BLaER1 (cell line): ENCODE results near the gene PHLDB2.
A peak's percentile ranks its signal among the peaks of the same experiment; 100 is the strongest.

Experiments used
- H3K27ac ChIP-seq: shearing (Covaris generic); formaldehyde crosslinking; 2 replicates; pipeline ENCODE4 v1.8.1; 2022
- H3K27me3 ChIP-seq: shearing (Covaris generic); formaldehyde crosslinking; 2 replicates; pipeline ENCODE4 v1.8.1; 2022
- H3K36me3 ChIP-seq: shearing (Covaris generic); formaldehyde crosslinking; 2 replicates; pipeline ENCODE4 v1.8.1; 2022
- H3K4me1 ChIP-seq: shearing (Covaris generic); formaldehyde crosslinking; 2 replicates; pipeline ENCODE4 v1.8.1; 2022
- H3K4me2 ChIP-seq: shearing (Covaris generic); formaldehyde crosslinking; 2 replicates; pipeline ENCODE4 v1.8.1; 2022
- H3K4me3 ChIP-seq: shearing (Covaris generic); formaldehyde crosslinking; 2 replicates; pipeline ENCODE4 v1.8.1; 2022
- H3K9ac ChIP-seq: shearing (Covaris generic); formaldehyde crosslinking; 2 replicates; pipeline ENCODE4 v1.8.1; 2022
- H3K9me3 ChIP-seq: shearing (Covaris generic); formaldehyde crosslinking; 2 replicates; pipeline ENCODE4 v1.8.1; 2022
- H4K20me1 ChIP-seq: shearing (Covaris generic); formaldehyde crosslinking; 2 replicates; pipeline ENCODE4 v1.8.1; 2022
- Cebpa-rat ChIP-seq: shearing (Covaris generic); IDR thresholded peaks from 2 replicates; pipeline ENCODE4 v1.8.1; 2022

Gene PHLDB2

DNA sequence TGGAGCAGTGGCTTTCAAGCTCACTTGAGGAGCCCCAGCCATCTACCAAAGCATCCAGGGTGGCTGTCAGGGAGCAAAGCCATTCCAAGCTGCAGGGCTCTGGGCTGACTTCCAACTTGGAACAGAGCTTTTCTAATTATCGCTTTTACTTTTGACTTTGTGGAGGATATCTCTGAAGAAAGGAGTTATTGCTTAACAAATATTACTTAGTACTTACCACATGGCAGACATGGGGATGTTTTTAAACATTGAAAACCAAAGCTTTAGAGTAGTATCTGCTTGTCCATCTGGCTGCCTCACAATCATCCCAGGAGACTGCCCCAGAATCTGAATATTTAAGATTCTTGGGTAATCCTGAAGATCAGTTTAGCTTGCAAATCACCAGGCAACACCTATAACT, 148.6 kb downstream of the PHLDB2 start:
- Histone ChIP-seq H3K27me3 (no peaks in the 10 kb centered on the region), H3K27ac (no peak overlapping the region), H3K4me1 (peaks cover 25% of the 10 kb centered on the region), H3K4me3 (no peak overlapping the region), H4K20me1 (no peaks in the 10 kb centered on the region), H3K9ac (no peak overlapping the region), H3K4me2 (no peak overlapping the region), H3K36me3 (no peaks in the 10 kb centered on the region), H3K9me3 (no peaks in the 10 kb centered on the region)
- TF ChIP-seq Cebpa-rat, result no peak

DNA sequence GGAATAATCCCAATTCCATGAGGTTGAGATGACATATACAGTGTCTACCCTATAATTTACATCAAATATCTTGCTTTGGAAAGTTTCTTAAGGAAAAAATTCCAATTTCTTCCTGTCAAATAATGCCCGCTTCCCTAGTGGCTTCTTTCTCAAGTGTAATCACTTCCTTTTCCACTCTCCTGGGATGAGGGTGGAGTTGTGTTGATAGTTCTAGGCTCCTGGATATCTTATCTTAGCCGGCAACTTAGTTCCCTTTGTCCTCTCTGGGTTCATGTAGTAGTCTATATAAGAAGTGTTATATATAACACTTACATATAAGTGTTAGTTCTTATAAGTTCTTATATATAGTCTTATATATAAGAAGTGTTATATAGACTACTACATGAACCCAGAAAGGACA, 150.6 kb downstream of the PHLDB2 start:
- Histone ChIP-seq H4K20me1 (no peaks in the 10 kb centered on the region), H3K9me3 (no peaks in the 10 kb centered on the region), H3K27ac (no peak overlapping the region), H3K4me2 (no peak overlapping the region), H3K4me3 (no peak overlapping the region), H3K36me3 (no peaks in the 10 kb centered on the region), H3K9ac (no peak overlapping the region), H3K27me3 (no peaks in the 10 kb centered on the region), H3K4me1 (peaks cover 34% of the 10 kb centered on the region)
- no peak for TF ChIP-seq Cebpa-rat

DNA sequence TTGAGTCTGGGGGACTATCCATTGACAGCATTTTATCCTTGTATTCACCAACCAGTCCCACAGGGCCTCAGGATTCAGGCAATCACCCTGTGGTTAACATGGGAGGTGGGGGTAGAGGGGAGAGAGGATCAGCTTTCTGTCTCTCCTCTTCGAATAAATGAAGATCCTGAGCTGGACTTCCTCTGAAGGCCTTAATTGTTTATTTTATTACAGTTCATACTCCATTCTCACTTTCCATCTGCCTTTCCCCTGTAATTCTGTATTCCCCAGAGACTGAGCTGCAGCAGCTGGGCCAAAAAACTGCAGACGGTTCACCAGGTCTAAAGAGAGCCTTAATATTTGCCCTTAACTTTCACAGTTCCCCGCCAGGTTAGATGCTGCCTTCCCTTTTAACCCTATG, 151.6 kb downstream of the PHLDB2 start:
- Histone ChIP-seq H3K9me3 (no peaks in the 10 kb centered on the region), H3K27me3 (no peaks in the 10 kb centered on the region), H3K27ac (no peak overlapping the region), H3K36me3 (no peaks in the 10 kb centered on the region), H3K4me3 (no peak overlapping the region), H3K4me1 (peaks cover 34% of the 10 kb centered on the region), H3K9ac (no peak overlapping the region), H3K4me2 (peak overlapping the region; percentile 57), H4K20me1 (no peaks in the 10 kb centered on the region)
- no peak for TF ChIP-seq Cebpa-rat

DNA sequence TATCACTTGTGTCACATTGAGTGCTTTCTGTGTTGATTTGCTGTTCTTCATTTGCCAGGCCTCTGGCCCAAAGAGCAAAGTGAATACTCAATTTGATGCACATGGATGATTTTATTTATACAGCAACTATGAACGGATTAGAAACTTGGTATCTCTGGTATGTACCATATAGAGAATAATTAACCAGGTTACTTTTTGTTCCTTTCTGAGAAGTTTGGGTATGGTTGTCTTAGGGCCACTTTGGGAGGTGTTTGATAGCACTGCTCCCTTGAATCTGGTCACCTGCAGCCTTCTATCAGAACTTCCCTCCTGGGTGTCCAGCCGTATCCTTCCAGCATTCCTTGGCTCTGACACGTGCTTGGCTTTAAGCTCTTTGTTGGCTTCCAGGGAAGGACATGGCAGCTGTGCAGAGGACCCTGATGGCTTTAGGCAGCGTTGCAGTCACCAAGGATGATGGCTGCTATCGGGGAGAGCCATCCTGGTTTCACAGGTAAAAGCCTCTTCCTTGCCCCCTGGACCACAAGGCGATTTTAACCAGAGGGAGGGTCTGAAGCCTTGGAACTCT, 152.4 kb downstream of the PHLDB2 start:
- Histone ChIP-seq H3K36me3 (no peaks in the 10 kb centered on the region), H3K27ac (no peak overlapping the region), H3K9me3 (no peaks in the 10 kb centered on the region)

DNA sequence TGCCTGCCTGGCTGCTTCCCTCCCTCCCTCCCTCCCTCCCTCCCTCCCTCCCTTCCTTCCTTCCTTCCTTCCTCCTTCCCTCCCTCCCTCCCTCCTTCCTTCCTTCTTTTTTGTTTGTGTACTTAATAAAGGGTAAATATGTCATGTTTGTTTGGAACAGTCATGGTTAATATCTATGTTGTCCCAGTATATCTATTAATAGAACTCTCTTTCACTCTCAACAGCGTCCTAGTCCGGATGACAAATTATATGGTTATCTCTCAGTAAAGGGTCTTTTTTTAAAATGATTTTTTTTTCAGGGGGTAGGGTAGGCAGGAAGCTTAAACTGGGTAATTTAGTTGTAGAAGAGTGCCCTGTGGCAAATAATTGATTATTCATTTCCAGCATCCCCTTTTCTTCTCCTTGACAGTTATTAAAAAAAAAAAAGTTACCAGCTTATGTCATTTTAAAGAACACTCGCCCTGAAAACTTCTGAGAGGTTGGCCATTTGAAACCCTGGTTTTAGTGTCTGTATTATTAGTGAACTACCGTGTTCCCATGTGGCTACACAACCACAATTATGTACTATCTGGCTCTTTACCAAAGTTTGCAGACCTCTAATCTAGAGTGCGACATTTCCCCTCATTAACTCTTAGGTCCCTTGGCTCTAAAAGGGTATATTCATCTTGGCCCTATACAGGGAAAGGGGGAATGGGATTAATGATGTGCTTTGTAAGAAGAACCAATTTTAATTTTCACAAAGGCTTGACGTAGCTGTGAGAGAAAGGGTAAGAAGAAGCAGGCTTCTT, 153.3 kb downstream of the PHLDB2 start:
- H3K4me1 ChIP-seq, result peaks cover 34% of the 10 kb centered on the region
- no peaks in the 10 kb centered on the region for H3K36me3 ChIP-seq
- peak overlapping the region; percentile 49; the same call in 1 of the 2 replicates for H3K4me2 ChIP-seq
- no peak for TF ChIP-seq Cebpa-rat
- H3K9me3 ChIP-seq, result no peaks in the 10 kb centered on the region
- H3K27ac ChIP-seq, result no peak overlapping the region
- H4K20me1 ChIP-seq, result no peaks in the 10 kb centered on the region
- no peak overlapping the region for H3K9ac ChIP-seq
- no peak overlapping the region for H3K4me3 ChIP-seq
- H3K27me3 ChIP-seq, result no peaks in the 10 kb centered on the region

More for the DNA sequence above, 152.4 kb downstream of the PHLDB2 start:
- Histone ChIP-seq H4K20me1 (no peaks in the 10 kb centered on the region), H3K4me2 (peak overlapping the region; percentile 57), H3K27me3 (no peaks in the 10 kb centered on the region), H3K4me1 (peaks cover 34% of the 10 kb centered on the region), H3K9ac (no peak overlapping the region), H3K4me3 (no peak overlapping the region)
- TF ChIP-seq Cebpa-rat, result no peak

DNA sequence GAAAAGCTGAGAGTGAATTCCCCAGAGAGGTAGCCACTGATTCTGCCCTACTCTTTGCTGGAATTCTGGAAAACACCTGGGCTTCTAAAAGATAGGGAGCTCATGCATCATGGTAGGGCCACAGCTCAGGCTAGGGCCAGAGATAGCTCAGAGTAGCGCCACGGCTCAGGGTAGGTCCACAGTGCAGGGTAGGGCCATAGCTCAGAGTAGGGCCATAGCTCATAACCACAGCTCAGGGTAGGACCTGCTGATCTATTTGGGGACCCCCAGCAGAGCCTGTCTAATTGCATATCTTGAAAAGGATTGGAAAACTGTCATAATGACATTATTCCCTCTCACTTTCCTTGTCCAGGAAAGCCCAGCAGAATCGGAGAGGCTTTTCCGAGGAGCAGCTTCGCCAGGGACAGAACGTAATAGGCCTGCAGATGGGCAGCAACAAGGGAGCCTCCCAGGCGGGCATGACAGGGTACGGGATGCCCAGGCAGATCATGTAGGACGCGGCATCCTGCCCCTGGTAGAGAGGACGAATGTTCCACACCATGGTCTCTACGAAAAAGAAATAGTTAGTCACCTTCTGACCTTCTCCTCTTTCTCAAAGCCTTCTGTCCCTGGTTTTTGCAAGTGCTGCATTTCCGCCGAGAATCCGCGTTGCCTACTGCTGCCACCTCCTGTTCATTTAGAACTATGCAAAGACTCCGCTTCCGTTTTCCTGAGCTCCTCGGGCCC, 154.2 kb downstream of the PHLDB2 start:
- Histone ChIP-seq H3K4me3 (no peak overlapping the region), H3K4me2 (0 out of 2 replicates have a peak overlapping the region, but pooled peaks have one; percentile 11), H3K27ac (no peak overlapping the region), H3K36me3 (no peaks in the 10 kb centered on the region), H3K9ac (no peak overlapping the region), H4K20me1 (no peaks in the 10 kb centered on the region), H3K4me1 (peaks cover 34% of the 10 kb centered on the region), H3K27me3 (no peaks in the 10 kb centered on the region), H3K9me3 (no peaks in the 10 kb centered on the region)
- no peak for TF ChIP-seq Cebpa-rat

DNA sequence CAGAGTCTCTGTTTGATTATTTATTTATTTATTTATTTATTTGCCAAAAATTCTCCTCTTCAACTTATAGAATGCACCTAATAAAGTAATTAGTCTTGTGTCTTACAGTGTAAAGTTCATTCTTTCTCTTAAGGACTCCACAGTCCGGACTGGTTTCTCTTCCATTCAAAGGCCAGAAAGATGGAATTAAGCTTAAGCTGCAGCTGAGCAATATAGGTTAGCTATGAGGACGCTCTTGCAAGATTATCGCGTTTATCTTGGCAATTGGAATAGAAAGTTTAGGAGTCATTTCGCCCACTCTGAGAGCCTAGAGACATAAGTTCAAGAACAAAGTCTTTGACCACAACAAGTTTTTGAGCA, 154.7 kb downstream of the PHLDB2 start:
- no peak overlapping the region for H3K27ac ChIP-seq
- H3K27me3 ChIP-seq, result no peaks in the 10 kb centered on the region
- no peak overlapping the region for H3K4me3 ChIP-seq
- H3K9ac ChIP-seq, result no peak overlapping the region
- H3K4me1 ChIP-seq, result peaks cover 34% of the 10 kb centered on the region
- TF ChIP-seq Cebpa-rat, result no peak
- H4K20me1 ChIP-seq, result no peaks in the 10 kb centered on the region
- no peak overlapping the region for H3K4me2 ChIP-seq
- no peaks in the 10 kb centered on the region for H3K9me3 ChIP-seq
- no peaks in the 10 kb centered on the region for H3K36me3 ChIP-seq

DNA sequence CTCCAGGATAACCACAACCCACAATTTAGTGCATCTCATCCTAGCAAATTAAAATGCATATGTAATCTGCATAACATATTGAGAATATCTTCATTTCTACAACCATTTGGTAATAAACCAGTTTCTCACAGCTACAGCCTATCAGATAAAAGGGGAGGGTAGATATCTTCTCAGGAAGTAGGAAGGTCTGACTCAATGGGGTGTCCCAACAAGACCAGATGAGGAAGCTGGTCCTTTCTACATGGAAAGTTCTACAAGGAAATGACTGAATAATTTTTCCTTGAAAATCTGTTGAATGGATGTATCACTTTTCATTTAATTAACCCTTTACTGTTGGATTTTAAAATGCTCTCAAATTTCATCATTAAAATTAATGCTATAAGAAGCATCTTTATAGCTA, 158.0 kb downstream of the PHLDB2 start:
- H4K20me1 ChIP-seq, result no peaks in the 10 kb centered on the region
- H3K4me3 ChIP-seq, result no peak overlapping the region
- no peak overlapping the region for H3K9ac ChIP-seq
- TF ChIP-seq Cebpa-rat, result no peak
- no peak overlapping the region for H3K27ac ChIP-seq
- H3K9me3 ChIP-seq, result no peaks in the 10 kb centered on the region
- H3K36me3 ChIP-seq, result no peaks in the 10 kb centered on the region
- H3K4me2 ChIP-seq, result no peak overlapping the region
- no peaks in the 10 kb centered on the region for H3K27me3 ChIP-seq
- H3K4me1 ChIP-seq, result peaks cover 13% of the 10 kb centered on the region

DNA sequence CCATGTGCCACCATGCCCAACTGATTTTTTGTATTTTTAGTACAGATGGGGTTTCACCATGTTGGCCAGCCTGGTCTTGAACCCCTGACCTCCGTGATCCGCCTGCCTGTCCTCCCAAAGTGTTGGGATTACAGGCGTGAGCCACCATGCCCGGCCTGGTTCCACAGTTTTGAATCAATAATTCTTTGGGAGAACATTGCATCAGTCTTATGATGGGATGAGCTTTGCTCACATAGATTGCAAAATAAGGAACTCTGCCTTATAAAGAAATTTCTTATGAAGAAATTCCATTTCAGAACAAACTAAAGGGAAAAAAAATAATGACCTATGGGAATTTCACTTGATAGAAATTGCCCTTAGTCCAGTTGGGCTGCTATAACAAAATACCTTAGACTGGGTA, 159.6 kb downstream of the PHLDB2 start:
- TF ChIP-seq Cebpa-rat, result no peak
- no peaks in the 10 kb centered on the region for H3K9me3 ChIP-seq
- H4K20me1 ChIP-seq, result no peaks in the 10 kb centered on the region
- H3K9ac ChIP-seq, result no peak overlapping the region
- no peaks in the 10 kb centered on the region for H3K27me3 ChIP-seq
- H3K4me1 ChIP-seq, result no peaks in the 10 kb centered on the region
- H3K4me3 ChIP-seq, result no peak overlapping the region
- no peaks in the 10 kb centered on the region for H3K36me3 ChIP-seq
- no peak overlapping the region for H3K27ac ChIP-seq
- H3K4me2 ChIP-seq, result no peak overlapping the region

DNA sequence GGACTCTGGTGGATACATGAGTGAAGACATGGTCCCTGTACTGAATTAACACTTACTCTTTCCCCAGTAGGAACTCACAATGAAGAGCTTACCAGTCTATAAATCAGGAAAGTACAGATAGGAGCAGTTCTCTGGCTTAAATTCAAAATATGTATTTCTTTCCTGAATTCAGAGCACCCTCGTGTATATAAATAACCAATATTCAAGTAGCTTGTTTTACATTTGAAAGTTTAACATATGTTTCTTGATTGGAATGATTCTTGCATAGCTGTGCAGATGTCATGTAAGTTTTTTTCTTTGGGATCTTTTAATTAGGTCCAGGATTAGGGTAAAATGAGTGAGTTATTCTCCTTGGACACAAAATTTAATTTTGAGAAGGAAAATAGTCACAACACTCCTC, 160.7 kb downstream of the PHLDB2 start:
- Histone ChIP-seq H3K27ac (no peak overlapping the region), H3K4me3 (no peak overlapping the region), H3K4me1 (no peaks in the 10 kb centered on the region), H4K20me1 (no peaks in the 10 kb centered on the region), H3K27me3 (no peaks in the 10 kb centered on the region), H3K4me2 (no peak overlapping the region), H3K9me3 (no peaks in the 10 kb centered on the region), H3K36me3 (no peaks in the 10 kb centered on the region), H3K9ac (no peak overlapping the region)
- TF ChIP-seq Cebpa-rat, result no peak
